ENCODE data around the gene SERPINA9. TPM values are rescaled to one million over a fixed set of nuclear protein-coding genes. Genes with fewer than 3 reads are reported as not detected.

Gene SERPINA9
- total RNA-seq, 1 experiment from 2014 or later: not detected

DNA sequence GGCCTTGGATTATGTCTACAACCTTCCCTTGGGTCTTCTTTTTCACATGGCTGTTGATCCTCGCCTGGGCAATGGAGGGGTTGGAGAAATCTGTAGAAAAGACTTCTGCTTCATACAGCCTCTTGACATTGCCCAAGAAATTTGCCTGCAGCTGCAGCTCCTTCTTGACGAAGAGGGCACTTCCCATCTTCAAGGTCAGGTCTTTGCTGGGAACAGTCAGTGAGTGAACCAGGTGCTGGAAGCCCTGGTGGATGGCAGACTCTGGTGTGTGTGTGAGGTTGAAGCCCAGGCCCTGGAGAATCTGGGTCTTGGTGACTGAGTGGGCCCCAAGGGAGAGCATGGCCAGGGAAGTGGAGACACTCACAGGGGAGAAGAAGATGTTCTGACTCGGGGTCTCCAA lies 6.7 kb downstream of the SERPINA9 start:
- H3K9me2 ChIP-seq (ENCODE audit: insufficient read depth): no peaks in the 10 kb centered on the region
- H4K20me1 ChIP-seq (ENCODE audit: insufficient read depth): no peaks in the 10 kb centered on the region
- no peak overlapping the region for H3K27ac ChIP-seq
- DNase-seq: no peak
- TF ChIP-seq EZH2 (IDR thresholded peaks at IDR 0.05; ENCODE audit: low read depth): no peak
- TF ChIP-seq, protein P1, sequence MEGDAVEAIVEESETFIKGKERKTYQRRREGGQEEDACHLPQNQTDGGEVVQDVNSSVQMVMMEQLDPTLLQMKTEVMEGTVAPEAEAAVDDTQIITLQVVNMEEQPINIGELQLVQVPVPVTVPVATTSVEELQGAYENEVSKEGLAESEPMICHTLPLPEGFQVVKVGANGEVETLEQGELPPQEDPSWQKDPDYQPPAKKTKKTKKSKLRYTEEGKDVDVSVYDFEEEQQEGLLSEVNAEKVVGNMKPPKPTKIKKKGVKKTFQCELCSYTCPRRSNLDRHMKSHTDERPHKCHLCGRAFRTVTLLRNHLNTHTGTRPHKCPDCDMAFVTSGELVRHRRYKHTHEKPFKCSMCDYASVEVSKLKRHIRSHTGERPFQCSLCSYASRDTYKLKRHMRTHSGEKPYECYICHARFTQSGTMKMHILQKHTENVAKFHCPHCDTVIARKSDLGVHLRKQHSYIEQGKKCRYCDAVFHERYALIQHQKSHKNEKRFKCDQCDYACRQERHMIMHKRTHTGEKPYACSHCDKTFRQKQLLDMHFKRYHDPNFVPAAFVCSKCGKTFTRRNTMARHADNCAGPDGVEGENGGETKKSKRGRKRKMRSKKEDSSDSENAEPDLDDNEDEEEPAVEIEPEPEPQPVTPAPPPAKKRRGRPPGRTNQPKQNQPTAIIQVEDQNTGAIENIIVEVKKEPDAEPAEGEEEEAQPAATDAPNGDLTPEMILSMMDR (conservative IDR thresholded peaks at IDR 0.05): no peak
- no peaks in the 10 kb centered on the region for H3K36me3 ChIP-seq (ENCODE audit: low read depth)
- no peaks in the 10 kb centered on the region for H3K9me3 ChIP-seq (ENCODE audit: insufficient read depth, low read depth)
- ChIA-PET CTCF (no interaction called here), POLR2A (ENCODE audit: unreplicated experiment) (no interaction called here)
- peaks cover 15% of the 10 kb centered on the region; the same call in 1 of the 2 replicates for H3K27me3 ChIP-seq (ENCODE audit: insufficient read depth, low read depth)
- H3K4me3 ChIP-seq: no peak overlapping the region
- no peak overlapping the region for H3K4me2 ChIP-seq
- no peak overlapping the region for H2AFZ ChIP-seq
- BruUV-seq (replicated peaks): no TSS peak
- no peaks in the 10 kb centered on the region for H3K79me2 ChIP-seq (ENCODE audit: low read depth)
- H3K4me1 ChIP-seq (replicated peaks; ENCODE audit: insufficient read depth): no peaks in the 10 kb centered on the region
- intact Hi-C loops (cut with micrococcal nuclease; ENCODE audit: unreplicated experiment): no loop called here
- H3F3A ChIP-seq (ENCODE audit: insufficient read depth, low read depth): no peaks in the 10 kb centered on the region

DNA sequence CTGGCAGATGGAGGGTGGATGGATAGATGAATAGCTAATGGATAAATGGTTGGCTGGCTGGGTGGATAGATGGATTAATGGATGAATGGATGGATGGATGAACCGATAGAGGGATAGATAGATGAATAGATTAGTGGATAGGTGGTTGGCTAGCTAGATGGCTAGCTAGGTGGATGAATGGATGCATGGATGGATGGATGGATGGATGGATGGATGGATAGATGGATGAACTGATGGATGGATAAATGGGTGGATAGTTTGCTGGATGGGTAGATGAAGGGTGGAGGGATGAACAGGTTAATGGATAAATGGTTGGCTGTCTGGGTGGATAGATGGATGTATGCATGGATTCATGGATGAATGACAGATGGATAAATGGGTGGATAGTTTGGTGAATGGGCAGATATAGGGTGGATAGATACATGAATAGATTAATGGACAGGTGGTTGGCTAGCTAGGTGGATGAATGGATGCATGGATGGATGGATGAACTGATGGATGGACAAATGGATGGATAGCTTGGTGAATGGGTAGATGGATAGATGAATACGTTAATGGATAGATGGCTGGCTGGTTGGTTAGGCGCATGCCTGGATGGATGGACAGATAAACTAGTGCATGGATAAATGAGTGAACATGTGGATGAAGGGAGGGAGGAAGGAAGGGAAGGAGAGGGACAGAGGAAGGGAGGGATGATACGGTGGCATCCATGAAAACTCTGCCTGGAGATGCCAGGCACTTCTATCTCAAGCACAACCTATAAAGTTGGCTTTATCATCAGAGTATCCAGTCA lies 8.1 kb downstream of the SERPINA9 start:
- POLR2A ChIA-PET (ENCODE audit: unreplicated experiment): no interaction called here
- no TSS peak for BruUV-seq (replicated peaks)

DNA sequence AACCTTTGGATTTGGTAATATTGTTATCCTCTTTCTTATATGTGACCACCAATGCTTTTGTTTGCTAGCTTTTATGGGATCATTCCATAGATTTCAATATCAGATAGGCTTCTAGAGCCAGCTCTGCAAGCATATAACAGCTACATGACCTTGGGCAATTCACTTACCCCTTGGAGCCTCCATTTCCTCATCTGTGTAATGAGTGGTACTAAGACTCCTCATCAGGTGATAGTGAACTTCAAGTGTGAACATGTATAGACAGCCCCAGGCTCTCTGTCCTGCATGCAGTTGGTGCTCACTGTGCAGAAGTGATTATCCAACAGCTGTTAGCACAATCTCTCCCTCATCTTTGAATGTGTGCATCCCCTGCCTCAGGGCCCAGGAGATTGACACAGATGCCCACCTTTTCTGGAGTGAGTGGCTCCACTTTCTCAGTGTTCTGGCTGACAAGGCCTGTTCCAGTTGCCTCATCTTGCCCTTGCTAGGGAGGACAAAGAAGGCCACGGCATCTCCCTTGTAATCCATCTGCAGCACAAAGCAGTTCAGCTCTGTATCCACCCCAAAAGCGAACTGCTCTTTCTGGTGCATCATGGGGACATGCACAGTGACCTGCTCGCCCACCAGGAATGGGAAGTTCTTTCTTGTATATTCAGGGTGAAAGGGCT lies 9.2 kb downstream of the SERPINA9 start:
- POLR2A ChIA-PET (ENCODE audit: unreplicated experiment): no interaction called here
- Histone ChIP-seq H3K27me3 (ENCODE audit: insufficient read depth, low read depth) (peaks cover 12% of the 10 kb centered on the region; the same call in 1 of the 2 replicates), H4K20me1 (ENCODE audit: insufficient read depth) (no peaks in the 10 kb centered on the region), H3F3A (ENCODE audit: insufficient read depth, low read depth) (no peaks in the 10 kb centered on the region), H3K9me3 (ENCODE audit: insufficient read depth, low read depth) (no peaks in the 10 kb centered on the region), H3K79me2 (ENCODE audit: low read depth) (no peaks in the 10 kb centered on the region), H3K9me2 (ENCODE audit: insufficient read depth) (no peaks in the 10 kb centered on the region), H3K36me3 (ENCODE audit: low read depth) (no peaks in the 10 kb centered on the region), H3K4me3 (no peak overlapping the region), H3K4me1 (replicated peaks; ENCODE audit: insufficient read depth) (no peaks in the 10 kb centered on the region), H3K4me2 (no peak overlapping the region), H2AFZ (no peak overlapping the region), H3K27ac (no peak overlapping the region)
- DNase-seq: no peak
- CTCF ChIA-PET: no interaction called here
- intact Hi-C loops (cut with micrococcal nuclease; ENCODE audit: unreplicated experiment): no loop called here
- TF ChIP-seq, protein P1 (conservative IDR thresholded peaks at IDR 0.05): no peak
- no peak for TF ChIP-seq EZH2 (IDR thresholded peaks at IDR 0.05; ENCODE audit: low read depth)
- no TSS peak for BruUV-seq (replicated peaks)

More for the DNA sequence above, 8.1 kb downstream of the SERPINA9 start:
- CTCF ChIA-PET: no interaction called here
- TF ChIP-seq, protein P1 (conservative IDR thresholded peaks at IDR 0.05): no peak
- no peak for TF ChIP-seq EZH2 (IDR thresholded peaks at IDR 0.05; ENCODE audit: low read depth)
- Histone ChIP-seq H3K27ac (no peak overlapping the region), H3F3A (ENCODE audit: insufficient read depth, low read depth) (no peaks in the 10 kb centered on the region), H3K4me1 (replicated peaks; ENCODE audit: insufficient read depth) (no peaks in the 10 kb centered on the region), H4K20me1 (ENCODE audit: insufficient read depth) (no peaks in the 10 kb centered on the region), H3K9me3 (ENCODE audit: insufficient read depth, low read depth) (no peaks in the 10 kb centered on the region), H3K4me2 (no peak overlapping the region), H3K4me3 (no peak overlapping the region), H2AFZ (no peak overlapping the region), H3K79me2 (ENCODE audit: low read depth) (no peaks in the 10 kb centered on the region), H3K27me3 (ENCODE audit: insufficient read depth, low read depth) (0 out of 2 replicates have a peak, but pooled peaks cover 6% of the 10 kb centered on the region), H3K36me3 (ENCODE audit: low read depth) (no peaks in the 10 kb centered on the region), H3K9me2 (ENCODE audit: insufficient read depth) (no peaks in the 10 kb centered on the region)
- intact Hi-C loops (cut with micrococcal nuclease; ENCODE audit: unreplicated experiment): no loop called here
- DNase-seq: no peak

Data from PC-9 (cell line).